ENCODE data around the gene CDK15. TPM values are rescaled to one million over a fixed set of nuclear protein-coding genes. Genes with fewer than 3 reads are reported as not detected.

The CDK15 gene
- total RNA-seq, 1 experiment from 2014 or later: 4.8 TPM

DNA sequence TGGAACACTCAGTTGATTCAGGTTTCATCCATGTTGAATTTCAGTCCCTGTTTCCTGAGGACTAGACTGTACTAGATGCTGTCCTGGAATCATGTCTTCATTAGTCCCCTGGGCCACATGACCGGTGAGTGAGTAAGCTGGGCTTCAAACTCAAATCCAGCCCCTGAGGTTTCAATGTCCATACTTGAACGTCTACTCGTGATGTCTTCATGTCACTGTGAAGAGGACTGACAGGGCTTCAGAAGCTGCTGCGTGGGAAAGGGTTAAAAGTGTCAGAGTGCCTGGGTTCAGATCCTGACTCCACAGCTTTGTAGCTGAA lies 101.2 kb downstream of the CDK15 start:
- CTCF ChIA-PET: no interaction called here
- Histone ChIP-seq H3K27me3 (ENCODE audit: control insufficient read depth, insufficient read depth, low read length) (no peaks in the 10 kb centered on the region), H3K4me1 (ENCODE audit: control insufficient read depth, insufficient read depth, low read length) (peaks cover 4% of the 10 kb centered on the region; the same call in 1 of the 2 replicates), H3K4me3 (ENCODE audit: low read depth in 2 of 2, low read length in 2 of 2) (no peak overlapping the region), H3K27ac (ENCODE audit: low read length) (no peak overlapping the region), H3K9me3 (ENCODE audit: control insufficient read depth, insufficient read depth, low read depth, low read length) (no peaks in the 10 kb centered on the region), H3K36me3 (ENCODE audit: control insufficient read depth, insufficient read depth, low read length) (no peaks in the 10 kb centered on the region)
- no TSS peak for BruUV-seq (replicated peaks)
- ATAC-seq: no peak
- intact Hi-C loops (cut with micrococcal nuclease; ENCODE audit: unreplicated experiment): no loop called here
- no peak for TF ChIP-seq POLR2AphosphoS5 (IDR thresholded peaks at IDR 0.05; ENCODE audit: low read depth, low read length)
- TF ChIP-seq, protein P1, sequence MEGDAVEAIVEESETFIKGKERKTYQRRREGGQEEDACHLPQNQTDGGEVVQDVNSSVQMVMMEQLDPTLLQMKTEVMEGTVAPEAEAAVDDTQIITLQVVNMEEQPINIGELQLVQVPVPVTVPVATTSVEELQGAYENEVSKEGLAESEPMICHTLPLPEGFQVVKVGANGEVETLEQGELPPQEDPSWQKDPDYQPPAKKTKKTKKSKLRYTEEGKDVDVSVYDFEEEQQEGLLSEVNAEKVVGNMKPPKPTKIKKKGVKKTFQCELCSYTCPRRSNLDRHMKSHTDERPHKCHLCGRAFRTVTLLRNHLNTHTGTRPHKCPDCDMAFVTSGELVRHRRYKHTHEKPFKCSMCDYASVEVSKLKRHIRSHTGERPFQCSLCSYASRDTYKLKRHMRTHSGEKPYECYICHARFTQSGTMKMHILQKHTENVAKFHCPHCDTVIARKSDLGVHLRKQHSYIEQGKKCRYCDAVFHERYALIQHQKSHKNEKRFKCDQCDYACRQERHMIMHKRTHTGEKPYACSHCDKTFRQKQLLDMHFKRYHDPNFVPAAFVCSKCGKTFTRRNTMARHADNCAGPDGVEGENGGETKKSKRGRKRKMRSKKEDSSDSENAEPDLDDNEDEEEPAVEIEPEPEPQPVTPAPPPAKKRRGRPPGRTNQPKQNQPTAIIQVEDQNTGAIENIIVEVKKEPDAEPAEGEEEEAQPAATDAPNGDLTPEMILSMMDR (IDR thresholded peaks at IDR 0.05): no peak
- in situ Hi-C loops (cut with HindIII; ENCODE audit: low pct_unique_long_range_greater_than_20kb, low sequenced_read_pairs): no loop called here
- POLR2A ChIA-PET: no interaction called here
- DNase-seq (ENCODE audit: low read depth, low spot score): no peak

DNA sequence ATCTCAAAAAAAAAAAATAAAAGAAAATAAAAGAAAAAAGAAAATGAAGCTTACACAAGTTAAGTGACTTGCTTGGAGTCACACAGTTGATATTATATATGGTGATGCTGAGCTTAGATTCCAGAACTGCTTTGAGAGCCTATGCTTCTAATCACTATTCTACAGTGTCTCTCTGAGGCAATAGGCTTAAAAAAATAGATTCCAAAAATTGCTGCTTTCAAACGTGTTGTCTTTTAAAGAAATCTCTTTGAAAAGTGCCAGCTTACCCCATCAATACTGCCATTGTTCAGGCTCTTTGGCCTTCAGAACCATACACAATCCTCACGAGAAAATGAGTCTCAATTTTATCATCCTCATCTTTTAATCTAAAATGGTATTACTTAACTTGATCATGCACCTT lies 102.6 kb downstream of the CDK15 start:
- intact Hi-C loops (cut with micrococcal nuclease; ENCODE audit: unreplicated experiment) (no loop called here), in situ Hi-C loops (cut with HindIII; ENCODE audit: low pct_unique_long_range_greater_than_20kb, low sequenced_read_pairs) (no loop called here)
- no peaks in the 10 kb centered on the region for H3K36me3 ChIP-seq (ENCODE audit: control insufficient read depth, insufficient read depth, low read length)
- no peaks in the 10 kb centered on the region for H3K27me3 ChIP-seq (ENCODE audit: control insufficient read depth, insufficient read depth, low read length)
- H3K4me3 ChIP-seq (ENCODE audit: low read depth in 2 of 2, low read length in 2 of 2): no peak overlapping the region
- ChIA-PET CTCF (no interaction called here), POLR2A (interaction anchor here (0.6 kb wide), 1 partner anchor 21 kb away, joined by 9 read pairs; no protein-coding TSS in a partner anchor)
- no peak overlapping the region for H3K27ac ChIP-seq (ENCODE audit: low read length)
- ATAC-seq: no peak
- TF ChIP-seq, protein P2, sequence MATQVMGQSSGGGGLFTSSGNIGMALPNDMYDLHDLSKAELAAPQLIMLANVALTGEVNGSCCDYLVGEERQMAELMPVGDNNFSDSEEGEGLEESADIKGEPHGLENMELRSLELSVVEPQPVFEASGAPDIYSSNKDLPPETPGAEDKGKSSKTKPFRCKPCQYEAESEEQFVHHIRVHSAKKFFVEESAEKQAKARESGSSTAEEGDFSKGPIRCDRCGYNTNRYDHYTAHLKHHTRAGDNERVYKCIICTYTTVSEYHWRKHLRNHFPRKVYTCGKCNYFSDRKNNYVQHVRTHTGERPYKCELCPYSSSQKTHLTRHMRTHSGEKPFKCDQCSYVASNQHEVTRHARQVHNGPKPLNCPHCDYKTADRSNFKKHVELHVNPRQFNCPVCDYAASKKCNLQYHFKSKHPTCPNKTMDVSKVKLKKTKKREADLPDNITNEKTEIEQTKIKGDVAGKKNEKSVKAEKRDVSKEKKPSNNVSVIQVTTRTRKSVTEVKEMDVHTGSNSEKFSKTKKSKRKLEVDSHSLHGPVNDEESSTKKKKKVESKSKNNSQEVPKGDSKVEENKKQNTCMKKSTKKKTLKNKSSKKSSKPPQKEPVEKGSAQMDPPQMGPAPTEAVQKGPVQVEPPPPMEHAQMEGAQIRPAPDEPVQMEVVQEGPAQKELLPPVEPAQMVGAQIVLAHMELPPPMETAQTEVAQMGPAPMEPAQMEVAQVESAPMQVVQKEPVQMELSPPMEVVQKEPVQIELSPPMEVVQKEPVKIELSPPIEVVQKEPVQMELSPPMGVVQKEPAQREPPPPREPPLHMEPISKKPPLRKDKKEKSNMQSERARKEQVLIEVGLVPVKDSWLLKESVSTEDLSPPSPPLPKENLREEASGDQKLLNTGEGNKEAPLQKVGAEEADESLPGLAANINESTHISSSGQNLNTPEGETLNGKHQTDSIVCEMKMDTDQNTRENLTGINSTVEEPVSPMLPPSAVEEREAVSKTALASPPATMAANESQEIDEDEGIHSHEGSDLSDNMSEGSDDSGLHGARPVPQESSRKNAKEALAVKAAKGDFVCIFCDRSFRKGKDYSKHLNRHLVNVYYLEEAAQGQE (IDR thresholded peaks at IDR 0.05; ENCODE audit: insufficient read depth in 1 of 2, low read depth in 2 of 2, low read length in 1 of 2): no peak
- TF ChIP-seq POLR2AphosphoS5 (IDR thresholded peaks at IDR 0.05; ENCODE audit: low read depth, low read length) (no peak), TCF7L2 (IDR thresholded peaks at IDR 0.05; ENCODE audit: low read depth, low read length) (no peak), SIN3A (IDR thresholded peaks at IDR 0.05; ENCODE audit: borderline replicate concordance, insufficient read depth, low read depth, low read length) (no peak)
- TF ChIP-seq, protein P1 (IDR thresholded peaks at IDR 0.05): no peak
- no TSS peak for BruUV-seq (replicated peaks)
- peaks cover 4% of the 10 kb centered on the region; the same call in 1 of the 2 replicates for H3K4me1 ChIP-seq (ENCODE audit: control insufficient read depth, insufficient read depth, low read length)
- DNase-seq (ENCODE audit: low read depth, low spot score): no peak
- no peaks in the 10 kb centered on the region for H3K9me3 ChIP-seq (ENCODE audit: control insufficient read depth, insufficient read depth, low read depth, low read length)

Data from Panc1 (cell line).